Hepatocyte (in vitro differentiated cells): ENCODE results near the gene KSR1.

Experiments
- CTCF ChIP-seq: fragments of 200-600 bp; sonication (generic); IDR thresholded peaks from 2 replicates; pipeline ENCODE4 v1.5.1; 2016; ENCODE audit warnings: antibody characterized with exemption, mild to moderate bottlenecking; ENCODE audit not compliant: poor library complexity
- EZH2phosphoT487 ChIP-seq: fragments of 200-600 bp; sonication (generic); IDR thresholded peaks from one replicate; pipeline ENCODE4 v1.6.1; 2018; ENCODE audit warnings: antibody characterized with exemption, mild to moderate bottlenecking, low read depth, moderate library complexity; ENCODE audit not compliant: unreplicated experiment, severe bottlenecking

GRCh38 chr17:27551701-27552248 lies 95.5 kb downstream of the KSR1 start:
- no peak for TF ChIP-seq CTCF
- TF ChIP-seq EZH2phosphoT487, result no peak
